NCI-H524 (cell line): ENCODE measurements around the gene AATK.

ENCODE experiments used
- DNase-seq, 2 experiments: peaks; one replicate each; lab custom pipeline; 2025; lab: John Stamatoyannopoulos, UW

The AATK gene

GRCh38 chr17:81182596-81182995, 16.6 kb upstream of the AATK start:
- DNase-seq = no peak

GRCh38 chr17:81181811-81182185, 15.8 kb upstream of the AATK start:
- no peak for DNase-seq

- DNase-seq = no peak
Measured at GRCh38 chr17:81180836-81181810, 15.1 kb upstream of the AATK start.

GRCh38 chr17:81179861-81180260, 13.8 kb upstream of the AATK start:
- no peak for DNase-seq

- peak in 1 of 2 experiments; percentile 54 for DNase-seq
Measured at GRCh38 chr17:81179220-81179619, 13.2 kb upstream of the AATK start.

GRCh38 chr17:81178136-81179091, 12.4 kb upstream of the AATK start:
- no peak for DNase-seq

- DNase-seq = peak in 1 of 2 experiments; percentile 32
Measured at GRCh38 chr17:81176666-81177065, 10.6 kb upstream of the AATK start.

- DNase-seq = peak; percentile 39 to 59
Measured at GRCh38 chr17:81173762-81174155, 7.7 kb upstream of the AATK start.

GRCh38 chr17:81173052-81173761, 7.2 kb upstream of the AATK start:
- no peak for DNase-seq

GRCh38 chr17:81171941-81172340, 5.9 kb upstream of the AATK start:
- no peak for DNase-seq

- peak; percentile 74 to 93 for DNase-seq
Measured at GRCh38 chr17:81170727-81171494, 4.9 kb upstream of the AATK start.

- DNase-seq = no peak
Measured at GRCh38 chr17:81169870-81170309, 3.9 kb upstream of the AATK start.

- no peak for DNase-seq
Measured at GRCh38 chr17:81167638-81168037, 1.6 kb upstream of the AATK start.

- DNase-seq = no peak
Measured at GRCh38 chr17:81167194-81167524, 1.1 kb upstream of the AATK start.

- peak in 1 of 2 experiments; percentile 64 for DNase-seq
Measured at GRCh38 chr17:81165246-81166032, 582 bp downstream of the AATK start, which contains the start of gene PVALEF. Gene PVALEF, plus strand, starts transcription at chr17:81165507. Its CDS starts 15,720 bp downstream, at chr17:81181227.

- peak; percentile 99 to 100 for DNase-seq
Measured at GRCh38 chr17:81164371-81165245, 1.4 kb downstream of the AATK start.

GRCh38 chr17:81163703-81164370, 2.2 kb downstream of the AATK start:
- no peak for DNase-seq

- DNase-seq = no peak
Measured at GRCh38 chr17:81163051-81163695, 2.8 kb downstream of the AATK start.
